Activated CD8-positive, alpha-beta memory T cell treated with anti-CD3 and anti-CD28 coated beads, Interleukin-2, amount 50 U/mL, for 1 hour (primary cell): ENCODE measurements around the gene NTSR1.

Experiments used
- DNase-seq: peaks from one replicate; pipeline ENCODE4 v3.0.0-alpha.2; 2020; ENCODE audit errors: extremely low read depth

The NTSR1 gene

DNA sequence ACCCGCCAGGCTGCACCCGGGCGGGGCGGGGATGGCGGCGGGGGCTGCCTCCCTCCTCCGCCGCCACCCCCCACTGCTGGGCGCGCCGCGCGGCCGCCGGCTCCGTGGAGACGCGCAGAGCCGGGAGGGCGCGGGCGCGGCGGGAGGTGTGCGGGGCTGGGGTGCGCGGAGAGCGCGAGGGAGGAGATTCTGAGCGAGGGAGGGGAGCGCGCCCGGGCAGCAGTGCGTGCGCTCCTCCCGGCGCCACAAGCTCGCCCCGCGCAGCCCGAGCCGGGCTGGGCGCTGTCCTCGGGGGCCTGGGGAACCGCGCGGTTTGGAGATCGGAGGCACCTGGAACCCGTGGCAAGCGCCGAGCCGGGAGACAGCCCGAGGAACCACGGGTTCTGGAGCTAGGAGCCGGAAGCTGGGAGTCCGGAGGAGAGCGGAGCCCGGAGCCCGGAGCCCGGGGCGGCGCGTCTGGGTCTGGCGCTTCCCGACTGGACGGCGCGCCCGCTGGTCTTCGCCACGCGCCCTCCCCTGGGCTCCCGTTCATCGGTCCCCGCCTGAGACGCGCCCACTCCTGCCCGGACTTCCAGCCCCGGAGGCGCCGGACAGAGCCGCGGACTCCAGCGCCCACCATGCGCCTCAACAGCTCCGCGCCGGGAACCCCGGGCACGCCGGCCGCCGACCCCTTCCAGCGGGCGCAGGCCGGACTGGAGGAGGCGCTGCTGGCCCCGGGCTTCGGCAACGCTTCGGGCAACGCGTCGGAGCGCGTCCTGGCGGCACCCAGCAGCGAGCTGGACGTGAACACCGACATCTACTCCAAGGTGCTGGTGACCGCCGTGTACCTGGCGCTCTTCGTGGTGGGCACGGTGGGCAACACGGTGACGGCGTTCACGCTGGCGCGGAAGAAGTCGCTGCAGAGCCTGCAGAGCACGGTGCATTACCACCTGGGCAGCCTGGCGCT lies at the start of gene NTSR1:
NTSR1 (plus strand) TSS at position 246 of the 946 bp plus-strand sequence; CDS start at position 618, 372 bp downstream.
- no peak for DNase-seq

DNA sequence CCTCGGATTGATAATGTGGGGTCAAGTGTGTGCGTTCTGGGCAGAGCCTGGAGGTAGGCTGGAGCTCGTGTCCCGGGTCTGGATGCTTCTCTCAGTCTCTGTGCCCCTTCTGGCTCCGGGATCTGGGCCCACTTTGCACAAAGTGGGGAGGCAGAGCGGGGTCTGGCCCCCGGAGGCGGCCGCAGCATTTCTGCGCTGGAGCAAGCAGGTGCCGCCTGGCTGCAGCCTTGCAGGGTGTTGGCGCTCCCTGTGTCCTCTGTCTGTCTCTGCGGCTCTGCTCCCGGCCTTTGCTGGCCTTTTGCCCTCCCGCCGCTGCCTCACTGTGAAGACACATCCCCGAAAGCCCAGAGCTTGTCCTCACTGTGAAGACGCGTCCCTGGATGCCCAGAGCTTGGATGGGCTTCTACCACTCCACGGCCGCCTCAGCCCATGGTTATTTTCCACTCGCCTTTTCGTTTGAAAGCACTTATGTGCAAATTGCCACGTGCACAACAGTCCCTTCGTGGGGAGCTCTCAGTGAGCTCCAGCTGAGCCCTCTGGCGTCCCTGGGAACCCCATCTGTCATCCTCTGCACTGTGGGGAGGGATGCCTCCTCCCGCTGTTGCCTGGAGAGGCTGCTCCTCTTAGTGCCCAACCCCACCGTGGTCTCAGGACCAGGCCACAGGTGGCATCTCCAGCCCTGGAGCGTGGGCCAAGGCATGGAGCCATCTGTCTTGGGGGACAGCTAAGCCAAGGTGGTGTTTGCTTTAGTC lies 49.0 kb upstream of the NTSR1 start:
- no peak for DNase-seq

DNA sequence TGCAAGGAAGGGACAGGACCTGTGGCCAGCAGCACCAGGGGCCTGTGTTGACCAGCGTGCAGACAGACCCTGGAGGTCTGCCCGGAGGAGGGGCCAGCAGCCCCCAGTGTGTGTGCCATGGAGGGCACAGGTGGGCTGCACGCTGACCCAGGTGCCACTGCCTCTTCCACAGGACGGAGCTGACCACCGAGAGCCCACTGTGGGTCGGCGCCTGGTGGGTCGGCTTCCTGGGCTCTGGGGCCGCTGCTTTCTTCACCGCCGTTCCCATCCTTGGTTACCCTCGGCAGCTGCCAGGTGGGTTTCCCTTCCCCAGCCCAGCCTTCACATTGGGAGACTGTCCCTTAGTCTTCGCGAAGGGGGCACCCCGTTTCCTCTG lies 48.4 kb upstream of the NTSR1 start:
- DNase-seq = no peak

DNA sequence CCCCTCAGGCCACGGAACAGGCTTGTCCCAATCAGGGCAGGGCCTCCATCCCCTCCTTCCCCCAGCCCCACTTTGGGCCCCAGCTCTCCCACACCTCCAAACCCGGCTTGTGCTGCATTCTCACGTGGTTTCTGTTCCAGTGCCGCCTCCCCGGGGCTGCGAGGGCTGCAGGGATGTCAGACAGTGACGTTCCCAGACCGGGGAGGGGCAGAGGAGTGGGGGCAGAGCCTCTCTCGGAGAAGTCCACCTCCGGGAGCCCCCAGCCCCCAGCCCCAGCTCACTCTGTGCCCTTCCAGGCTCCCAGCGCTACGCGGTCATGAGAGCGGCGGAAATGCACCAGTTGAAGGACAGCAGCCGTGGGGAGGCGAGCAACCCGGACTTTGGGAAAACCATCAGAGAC lies 47.9 kb upstream of the NTSR1 start:
- no peak for DNase-seq

DNA sequence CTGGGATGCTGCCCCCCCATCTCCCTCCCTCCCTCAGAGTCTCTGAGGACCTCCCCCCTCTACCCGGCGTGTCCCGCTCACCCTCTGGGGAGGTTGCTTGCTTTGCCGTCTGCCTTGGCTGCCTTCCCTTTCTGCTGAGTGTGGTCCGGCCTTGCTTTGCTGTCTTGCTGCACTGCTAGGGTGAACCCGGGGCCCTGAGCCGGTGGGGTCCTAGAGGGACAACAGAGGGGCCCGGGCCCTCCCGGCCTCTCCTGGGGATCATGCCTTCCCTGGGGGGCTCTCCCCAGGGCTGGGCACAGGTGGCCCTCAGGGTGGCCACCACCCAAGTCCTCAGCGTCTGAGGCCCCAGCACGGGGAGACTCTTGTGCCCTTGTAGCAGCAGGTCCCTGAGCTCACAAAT lies 47.0 kb upstream of the NTSR1 start:
- DNase-seq = no peak

DNA sequence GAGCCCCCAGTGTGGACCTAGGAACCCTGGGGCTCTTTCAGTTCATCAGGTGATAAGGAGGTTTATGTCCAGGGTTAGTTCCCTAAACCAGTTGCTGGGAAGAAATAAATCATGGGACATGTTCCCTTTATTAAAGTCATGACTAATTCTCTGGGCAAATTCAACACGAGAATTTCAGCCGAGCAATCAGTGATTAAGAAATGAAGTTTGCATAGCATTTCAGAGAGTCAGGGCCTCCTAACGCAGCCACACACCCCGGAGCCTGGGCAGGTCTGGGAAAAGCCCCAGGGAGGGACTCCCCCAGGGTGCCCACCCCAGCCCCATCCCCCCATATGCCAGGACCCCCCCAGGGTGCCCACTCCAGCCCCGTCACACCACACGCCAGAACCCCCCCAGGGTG lies 46.2 kb upstream of the NTSR1 start:
- no peak for DNase-seq

DNA sequence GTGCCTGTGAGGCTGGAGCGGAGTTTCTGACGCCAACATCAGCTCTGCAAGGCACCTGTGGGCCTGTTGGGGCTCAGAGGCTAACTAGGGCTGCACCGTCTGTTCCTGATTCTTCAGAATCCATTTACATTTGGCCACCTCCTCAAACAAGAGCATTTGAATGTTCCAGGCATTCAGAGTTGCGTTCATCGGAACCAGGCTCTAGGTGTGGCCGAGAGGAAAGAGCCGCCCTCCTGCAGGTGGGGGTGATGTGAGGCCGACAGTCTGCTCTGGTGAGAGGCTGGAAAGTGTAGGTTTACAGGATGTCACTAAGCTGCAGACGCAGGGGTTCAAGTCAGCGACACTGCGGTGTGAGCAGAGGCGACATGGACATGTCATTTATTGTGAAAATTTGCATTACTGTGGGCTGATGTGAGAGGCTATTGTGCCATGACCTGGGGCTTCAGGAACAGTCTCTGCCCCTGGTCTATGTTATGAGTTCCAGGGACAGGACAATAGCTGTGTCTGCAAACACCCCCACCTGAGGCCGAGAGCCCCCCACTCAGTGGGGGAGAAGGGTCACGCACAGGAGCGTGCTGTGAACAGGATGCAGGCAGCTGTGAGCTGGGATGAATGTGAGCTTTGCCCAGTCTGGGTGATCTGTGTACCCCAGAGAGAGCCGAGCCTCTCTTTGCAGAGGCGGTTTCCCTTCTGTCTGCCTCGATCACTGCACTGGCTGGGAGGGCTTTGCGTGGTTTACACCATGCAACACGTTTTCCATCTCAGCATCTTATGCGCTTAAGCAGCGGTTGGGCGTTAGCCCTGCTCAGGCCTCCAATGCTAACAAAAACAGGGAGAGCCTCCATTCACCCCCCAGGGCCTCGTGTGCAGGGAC lies 45.3 kb upstream of the NTSR1 start:
- no peak for DNase-seq

DNA sequence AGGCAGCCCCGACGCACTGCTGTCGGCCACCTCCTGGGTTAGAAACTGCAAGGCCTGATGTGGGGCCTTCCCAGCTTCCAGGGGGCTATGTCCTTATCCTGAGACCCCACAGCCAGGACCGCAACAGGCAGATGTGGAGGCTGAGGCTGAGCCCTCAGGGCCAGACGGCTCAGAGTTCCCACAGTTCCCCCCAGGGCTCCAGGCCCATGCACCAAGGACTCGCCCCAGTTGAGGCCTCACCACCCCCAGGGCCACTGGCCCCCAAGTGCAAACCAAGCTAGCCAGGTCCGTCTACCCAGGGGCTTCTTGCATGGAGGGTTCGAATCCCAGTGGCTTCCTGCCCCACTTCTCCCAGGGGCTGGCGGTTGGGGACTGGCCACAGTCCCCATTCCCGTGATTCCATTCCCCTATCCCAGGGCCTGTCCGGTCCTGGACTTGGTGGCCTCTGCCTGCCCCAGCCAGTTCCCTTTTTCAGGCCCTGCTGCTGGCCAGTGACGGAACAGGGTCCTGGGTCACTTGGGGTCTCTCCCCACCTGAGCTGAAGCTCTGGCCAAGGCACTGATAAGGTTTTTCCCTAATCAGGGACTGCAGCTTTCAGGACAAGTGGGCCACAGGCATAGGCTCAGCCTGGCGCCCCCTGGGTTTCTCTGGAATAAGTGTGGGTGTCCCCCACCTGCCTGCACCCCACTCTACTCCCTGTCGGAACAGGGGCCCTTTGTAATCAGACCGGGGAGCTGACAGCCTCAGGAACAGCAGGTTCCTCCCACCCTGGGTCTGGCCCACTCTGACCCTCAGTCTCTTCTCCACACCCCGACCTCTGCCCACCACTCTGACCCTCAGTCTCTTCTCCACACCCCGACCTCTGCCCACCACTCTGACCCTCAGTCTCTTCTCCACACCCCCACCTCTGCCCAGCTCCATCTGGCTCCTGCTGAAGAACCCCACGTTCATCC lies 44.3 kb upstream of the NTSR1 start:
- DNase-seq = no peak

DNA sequence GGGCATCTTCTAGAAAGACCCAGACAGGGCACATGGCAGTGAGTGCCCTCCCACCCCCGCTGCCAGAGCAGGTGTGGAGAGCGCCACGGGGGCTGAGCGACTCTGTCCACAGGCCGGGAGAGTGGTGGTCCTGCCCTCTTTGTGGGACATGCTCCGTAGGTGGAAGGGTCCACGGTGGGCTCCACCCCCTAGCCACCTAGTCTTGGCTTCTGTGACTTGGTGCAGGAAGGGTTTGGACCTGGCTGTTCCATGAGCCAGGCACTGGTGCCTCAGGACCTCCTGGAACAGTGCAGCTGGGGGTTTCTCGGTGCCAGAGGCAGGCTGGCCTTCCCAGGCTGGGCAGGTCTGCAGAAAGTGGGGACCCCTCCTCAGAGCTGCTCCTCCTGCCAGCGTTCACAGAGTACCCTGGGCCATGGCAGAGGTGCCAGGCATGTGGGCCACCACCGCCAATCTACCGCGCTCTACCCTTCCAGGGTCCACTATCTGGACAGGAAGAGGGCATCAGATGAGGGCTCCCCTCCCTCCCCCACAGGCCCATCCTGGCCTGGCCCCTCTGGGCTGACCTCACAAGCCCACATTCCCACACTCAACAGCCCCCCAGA lies 43.4 kb upstream of the NTSR1 start:
- no peak for DNase-seq

DNA sequence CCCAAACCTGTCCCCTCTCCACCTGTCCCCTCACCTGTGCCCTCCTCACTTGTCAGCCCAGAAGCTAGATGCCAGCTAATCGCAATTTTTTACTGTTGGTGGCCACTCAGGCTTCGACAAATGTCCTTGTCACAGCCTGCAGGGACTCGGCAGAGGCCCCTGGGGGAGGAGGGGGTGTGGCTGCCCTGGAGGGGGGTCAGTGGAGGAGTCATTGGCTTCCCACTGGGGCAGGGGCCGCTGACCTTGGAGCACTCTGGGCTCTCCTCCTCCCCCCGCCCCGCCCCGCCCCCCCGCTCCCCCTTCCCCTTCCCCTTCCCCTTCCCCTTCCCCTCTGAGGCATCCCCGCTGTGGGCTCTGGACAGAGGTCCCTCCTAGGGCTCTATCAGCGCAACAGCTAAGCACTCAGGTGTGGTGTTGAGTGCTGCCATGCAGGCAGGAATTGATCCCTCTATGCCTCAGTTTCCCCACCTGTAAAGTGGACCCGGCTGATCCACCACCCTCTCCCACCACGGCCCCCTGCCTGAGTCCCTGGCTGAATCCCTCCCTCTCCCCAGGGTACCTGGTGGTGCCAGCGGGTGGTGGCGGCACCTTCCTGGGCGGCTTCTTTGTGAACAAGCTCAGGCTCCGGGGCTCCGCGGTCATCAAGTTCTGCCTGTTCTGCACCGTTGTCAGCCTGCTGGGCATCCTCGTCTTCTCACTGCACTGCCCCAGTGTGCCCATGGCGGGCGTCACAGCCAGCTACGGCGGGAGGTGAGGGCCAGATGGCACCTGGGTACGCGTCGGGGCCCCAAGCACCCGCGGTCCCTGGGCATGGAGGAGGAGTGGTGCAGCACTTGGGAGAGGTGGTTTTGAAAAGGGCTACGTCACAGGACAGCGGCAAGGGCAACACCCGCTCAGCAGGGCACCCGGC lies 42.6 kb upstream of the NTSR1 start:
- no peak for DNase-seq

DNA sequence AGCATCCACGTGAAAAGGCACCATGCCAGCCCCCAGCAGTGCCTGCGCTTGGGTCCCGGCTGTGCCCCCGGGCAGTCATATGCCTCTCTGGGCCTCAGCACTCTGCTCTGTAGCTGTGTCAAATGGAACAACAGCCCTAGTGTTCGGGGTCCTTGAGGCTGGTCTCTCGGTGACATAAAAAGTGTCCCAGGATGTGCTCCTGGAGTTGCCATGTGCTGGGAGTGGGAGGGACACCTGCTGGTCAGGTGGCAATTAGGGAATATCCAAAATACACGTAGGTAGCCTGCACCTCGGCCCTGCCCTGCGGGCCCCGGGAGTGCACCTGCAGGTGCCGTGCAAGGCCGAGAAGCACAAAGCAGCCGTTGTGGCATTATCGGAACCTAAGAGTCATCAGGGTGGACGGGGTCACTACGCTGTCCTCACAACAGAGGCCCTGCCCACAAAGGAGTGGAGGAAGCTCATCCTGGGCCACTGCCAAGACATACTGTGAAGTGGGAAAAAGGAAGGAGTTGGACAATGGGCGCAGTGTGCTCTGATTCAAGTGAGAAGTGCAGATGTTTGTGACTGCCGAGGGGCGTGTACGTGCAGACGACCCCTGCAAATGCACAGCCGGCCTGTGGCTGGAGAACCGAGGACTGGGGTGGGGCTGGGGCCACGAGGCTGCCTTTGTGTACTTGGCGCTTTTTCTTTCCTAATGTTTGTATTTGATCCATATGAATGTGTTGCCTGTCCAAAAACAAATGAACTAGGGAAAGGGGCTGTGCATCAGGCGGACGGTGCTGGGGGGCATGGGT lies 41.7 kb upstream of the NTSR1 start:
- no peak for DNase-seq

DNA sequence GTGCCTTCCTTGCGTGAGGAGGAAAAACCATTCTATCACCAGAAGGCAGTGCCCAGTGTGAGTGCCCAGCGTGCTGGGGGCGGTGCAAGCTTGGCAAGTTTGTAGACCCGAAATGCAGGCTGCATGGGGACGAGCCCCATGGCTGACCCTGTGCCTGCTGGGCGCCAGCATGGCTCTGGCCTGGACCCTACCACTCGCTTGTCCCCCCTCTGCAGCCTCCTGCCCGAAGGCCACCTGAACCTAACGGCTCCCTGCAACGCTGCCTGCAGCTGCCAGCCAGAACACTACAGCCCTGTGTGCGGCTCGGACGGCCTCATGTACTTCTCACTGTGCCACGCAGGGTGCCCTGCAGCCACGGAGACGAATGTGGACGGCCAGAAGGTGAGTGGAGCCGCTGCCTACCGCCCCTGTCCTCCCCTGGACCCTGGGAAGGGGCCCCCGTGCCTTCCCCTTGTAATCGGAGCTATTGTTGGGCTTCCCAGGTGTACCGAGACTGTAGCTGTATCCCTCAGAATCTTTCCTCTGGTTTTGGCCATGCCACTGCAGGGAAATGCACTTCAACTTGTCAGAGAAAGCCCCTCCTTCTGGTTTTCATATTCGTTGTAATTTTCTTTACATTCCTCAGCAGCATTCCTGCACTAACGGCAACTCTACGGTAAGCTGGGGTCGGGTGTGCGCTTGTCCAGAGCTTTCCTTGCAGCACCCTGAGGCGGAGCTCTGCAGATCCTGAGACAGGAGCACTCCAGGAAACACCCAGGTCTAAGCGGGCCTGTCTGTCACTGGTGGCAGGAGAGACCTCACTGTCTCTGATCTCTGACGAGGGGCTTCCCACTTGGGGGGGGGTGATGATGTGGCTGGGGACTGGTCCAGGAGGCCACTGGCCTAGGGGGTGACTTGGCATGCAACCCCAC lies 40.9 kb upstream of the NTSR1 start:
- no peak for DNase-seq

DNA sequence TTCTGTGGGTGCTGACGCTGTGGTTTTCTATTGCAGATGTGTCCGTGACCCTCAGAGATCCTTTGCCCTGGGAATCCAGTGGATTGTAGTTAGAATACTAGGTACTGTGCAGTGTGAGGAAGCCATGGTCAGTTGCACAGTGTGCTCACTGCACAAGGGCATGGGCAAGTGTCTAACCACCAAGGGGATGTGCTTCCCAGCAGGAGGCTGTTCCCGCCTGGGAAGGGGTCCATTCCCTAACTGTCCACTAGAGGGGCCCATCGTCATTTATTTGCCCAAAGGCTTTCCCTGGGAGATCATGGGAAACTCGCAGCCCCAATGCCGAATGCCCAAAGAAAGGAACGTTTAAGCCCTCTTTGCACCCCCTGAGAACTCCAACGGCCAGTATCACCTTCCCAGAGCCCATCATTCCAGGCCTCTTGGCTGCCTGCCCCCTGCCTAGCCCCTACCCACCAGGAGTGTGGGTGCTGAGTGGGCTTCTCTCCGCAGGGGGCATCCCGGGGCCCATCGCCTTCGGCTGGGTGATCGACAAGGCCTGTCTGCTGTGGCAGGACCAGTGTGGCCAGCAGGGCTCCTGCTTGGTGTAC lies 40.1 kb upstream of the NTSR1 start:
- no peak for DNase-seq

DNA sequence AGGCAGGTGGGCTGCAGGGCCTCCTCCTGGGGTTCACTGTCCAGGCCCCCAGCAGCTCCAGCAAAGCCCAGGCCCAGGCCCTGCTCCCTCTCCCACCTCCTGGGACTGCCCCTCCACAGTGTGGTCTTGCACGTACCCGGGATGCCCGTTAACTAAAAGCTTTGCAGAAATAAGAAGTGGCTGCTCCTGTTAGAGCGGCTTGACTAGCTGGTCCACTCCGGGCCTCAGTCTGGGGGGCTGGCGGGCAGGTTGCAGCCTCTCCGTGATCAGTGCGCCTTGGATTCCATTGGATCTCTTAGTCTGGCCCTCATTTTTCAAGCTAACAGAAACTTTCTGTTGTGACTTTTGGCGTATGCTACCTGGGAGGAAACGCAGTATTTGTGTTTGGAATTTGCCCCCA lies 39.4 kb upstream of the NTSR1 start:
- DNase-seq = no peak

DNA sequence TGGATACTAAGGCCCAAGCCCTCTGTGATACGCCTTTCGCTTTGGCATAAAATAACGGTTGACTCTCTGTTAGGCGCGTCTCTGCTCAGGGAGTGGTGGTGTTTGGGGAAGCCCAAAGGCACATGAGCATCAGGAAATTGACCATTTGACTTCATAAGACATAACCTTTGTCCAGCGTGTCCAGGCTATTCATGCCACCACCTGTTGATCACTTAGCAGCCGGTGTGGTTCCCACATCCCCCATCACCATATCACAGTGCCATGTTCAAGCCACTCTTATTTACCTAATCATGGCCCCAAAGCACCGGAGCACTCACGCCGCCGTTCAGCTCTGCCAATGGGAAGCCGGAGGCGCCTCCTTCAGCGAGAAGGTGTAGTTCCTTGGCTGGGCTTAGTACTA lies 38.5 kb upstream of the NTSR1 start:
- DNase-seq = no peak

DNA sequence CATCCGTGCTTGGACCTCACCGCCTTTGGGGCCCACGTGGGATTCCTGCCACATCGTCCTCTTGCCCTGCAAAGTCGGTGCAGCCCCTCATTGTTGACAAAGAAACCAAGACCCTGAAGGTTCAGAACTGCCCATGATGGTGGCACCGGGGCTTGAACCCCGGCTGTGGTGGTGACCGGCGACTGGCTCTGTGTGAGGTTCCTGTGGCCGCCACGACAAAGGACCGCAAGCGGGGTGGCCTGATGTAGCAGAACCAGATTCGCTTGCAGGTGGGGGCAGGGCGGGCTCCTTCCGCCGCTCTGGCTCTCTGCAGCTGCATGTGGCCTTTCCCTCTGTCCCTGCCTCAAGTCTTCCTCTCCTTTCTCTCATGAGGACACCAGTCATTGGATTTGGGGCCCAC lies 37.6 kb upstream of the NTSR1 start:
- DNase-seq = no peak

DNA sequence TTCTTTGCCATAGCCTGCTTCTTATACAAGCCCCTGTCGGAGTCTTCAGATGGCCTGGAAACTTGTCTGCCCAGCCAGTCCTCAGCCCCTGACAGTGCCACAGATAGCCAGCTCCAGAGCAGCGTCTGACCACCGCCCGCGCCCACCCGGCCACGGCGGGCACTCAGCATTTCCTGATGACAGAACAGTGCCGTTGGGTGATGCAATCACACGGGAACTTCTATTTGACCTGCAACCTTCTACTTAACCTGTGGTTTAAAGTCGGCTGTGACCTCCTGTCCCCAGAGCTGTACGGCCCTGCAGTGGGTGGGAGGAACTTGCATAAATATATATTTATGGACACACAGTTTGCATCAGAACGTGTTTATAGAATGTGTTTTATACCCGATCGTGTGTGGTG lies 36.9 kb upstream of the NTSR1 start:
- no peak for DNase-seq
